Peyer's patch (tissue), 4 donors: ENCODE data around the gene PLCH1. TPM values are rescaled to one million over a fixed set of nuclear protein-coding genes. Genes with fewer than 3 reads are reported as not detected.

Experiments
- DNase-seq, 3 donors: peaks; one replicate each; pipeline ENCODE4 v3.0.0-alpha.2; 2017 to 2019
- H3K27ac ChIP-seq, 4 donors: fragments of 200-600 bp; sonication (generic); one replicate each; pipeline ENCODE4 v1.5.1; 2016 to 2019
- H3K27me3 ChIP-seq, 2 donors: fragments of 200-600 bp; sonication (generic); one replicate each; pipeline ENCODE4 v1.5.1; 2019
- H3K36me3 ChIP-seq, 3 donors: fragments of 200-600 bp; sonication (generic); one replicate each; pipeline ENCODE4 v1.5.1; 2016 to 2019
- H3K4me1 ChIP-seq, 4 donors: fragments of 200-600 bp; sonication (generic); one replicate each; pipeline ENCODE4 v1.5.1; 2016 to 2019
- H3K4me3 ChIP-seq, 4 donors: fragments of 200-600 bp; sonication (generic); 1 replicate in 3 of 4; 2 replicates in 1 of 4; pipeline ENCODE4 v1.5.1; 2016 to 2019; ENCODE audit warnings: mild to moderate bottlenecking in 1 of 4
- H3K9me3 ChIP-seq, 4 donors: fragments of 200-600 bp; sonication (generic); one replicate each; pipeline ENCODE4 v1.5.1; 2016 to 2019; ENCODE audit warnings: mild to moderate bottlenecking in 1 of 4
- POLR2A ChIP-seq, 2 donors: fragments of 450-650 bp; IDR thresholded peaks; one replicate each; pipeline ENCODE4 v1.5.1; 2017; ENCODE audit warnings: antibody characterized with exemption in 2 of 2, mild to moderate bottlenecking in 2 of 2, moderate library complexity in 2 of 2
- total RNA-seq, 4 donors: library from RNA; depleted of rRNA; stranded (reverse); fragments of >200 nt; gene quantifications; one replicate each; pipeline ENCODE4 v1.1.0, GENCODE V29; 2016
- TF ChIP-seq, protein P1 (sequence below), 6 experiments: fragments of 450-650 bp in 4 of 6; fragments of 200-600 bp in 2 of 6; sonication (generic) in 1 of 6; IDR thresholded peaks; one replicate each; pipeline ENCODE4 v1.5.1; 2017 to 2019; ENCODE audit warnings: antibody characterized with exemption in 6 of 6, mild to moderate bottlenecking in 3 of 6, moderate library complexity in 1 of 6

PLCH1 gene
- total RNA-seq, 4 donors from 2014 or later = 8.3 to 19.1 (median 12.7) TPM

DNA sequence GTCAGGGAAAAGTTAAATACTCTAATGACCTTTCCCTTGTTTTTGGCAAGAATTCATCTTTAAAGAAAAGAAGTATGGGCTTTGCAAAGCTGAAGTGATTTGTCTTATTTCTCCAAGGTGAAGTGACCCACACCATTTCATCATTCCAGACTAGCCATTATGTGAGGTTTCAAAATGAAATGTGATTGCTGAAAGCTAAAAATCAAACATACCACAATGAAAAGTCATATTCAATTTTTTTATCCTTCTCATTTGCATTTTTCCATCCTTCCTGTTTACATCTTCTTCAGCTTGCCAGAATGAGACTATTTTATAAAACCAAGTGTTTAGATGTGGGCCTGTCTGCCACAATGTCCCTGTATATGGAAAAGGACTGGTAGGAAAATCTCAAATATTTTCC, 309.1 kb downstream of the PLCH1 start:
- Histone ChIP-seq H3K27ac (no peak overlapping the region), H3K36me3 (no peaks in the 10 kb centered on the region), H3K4me3 (no peak overlapping the region), H3K9me3 (no peaks in the 10 kb centered on the region), H3K4me1 (no peaks in the 10 kb centered on the region), H3K27me3 (no peaks in the 10 kb centered on the region)
- no peak for DNase-seq
- TF ChIP-seq, protein P1, sequence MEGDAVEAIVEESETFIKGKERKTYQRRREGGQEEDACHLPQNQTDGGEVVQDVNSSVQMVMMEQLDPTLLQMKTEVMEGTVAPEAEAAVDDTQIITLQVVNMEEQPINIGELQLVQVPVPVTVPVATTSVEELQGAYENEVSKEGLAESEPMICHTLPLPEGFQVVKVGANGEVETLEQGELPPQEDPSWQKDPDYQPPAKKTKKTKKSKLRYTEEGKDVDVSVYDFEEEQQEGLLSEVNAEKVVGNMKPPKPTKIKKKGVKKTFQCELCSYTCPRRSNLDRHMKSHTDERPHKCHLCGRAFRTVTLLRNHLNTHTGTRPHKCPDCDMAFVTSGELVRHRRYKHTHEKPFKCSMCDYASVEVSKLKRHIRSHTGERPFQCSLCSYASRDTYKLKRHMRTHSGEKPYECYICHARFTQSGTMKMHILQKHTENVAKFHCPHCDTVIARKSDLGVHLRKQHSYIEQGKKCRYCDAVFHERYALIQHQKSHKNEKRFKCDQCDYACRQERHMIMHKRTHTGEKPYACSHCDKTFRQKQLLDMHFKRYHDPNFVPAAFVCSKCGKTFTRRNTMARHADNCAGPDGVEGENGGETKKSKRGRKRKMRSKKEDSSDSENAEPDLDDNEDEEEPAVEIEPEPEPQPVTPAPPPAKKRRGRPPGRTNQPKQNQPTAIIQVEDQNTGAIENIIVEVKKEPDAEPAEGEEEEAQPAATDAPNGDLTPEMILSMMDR (IDR thresholded peaks at IDR 0.05) = no peak
- no peak for TF ChIP-seq POLR2A (IDR thresholded peaks at IDR 0.05)

DNA sequence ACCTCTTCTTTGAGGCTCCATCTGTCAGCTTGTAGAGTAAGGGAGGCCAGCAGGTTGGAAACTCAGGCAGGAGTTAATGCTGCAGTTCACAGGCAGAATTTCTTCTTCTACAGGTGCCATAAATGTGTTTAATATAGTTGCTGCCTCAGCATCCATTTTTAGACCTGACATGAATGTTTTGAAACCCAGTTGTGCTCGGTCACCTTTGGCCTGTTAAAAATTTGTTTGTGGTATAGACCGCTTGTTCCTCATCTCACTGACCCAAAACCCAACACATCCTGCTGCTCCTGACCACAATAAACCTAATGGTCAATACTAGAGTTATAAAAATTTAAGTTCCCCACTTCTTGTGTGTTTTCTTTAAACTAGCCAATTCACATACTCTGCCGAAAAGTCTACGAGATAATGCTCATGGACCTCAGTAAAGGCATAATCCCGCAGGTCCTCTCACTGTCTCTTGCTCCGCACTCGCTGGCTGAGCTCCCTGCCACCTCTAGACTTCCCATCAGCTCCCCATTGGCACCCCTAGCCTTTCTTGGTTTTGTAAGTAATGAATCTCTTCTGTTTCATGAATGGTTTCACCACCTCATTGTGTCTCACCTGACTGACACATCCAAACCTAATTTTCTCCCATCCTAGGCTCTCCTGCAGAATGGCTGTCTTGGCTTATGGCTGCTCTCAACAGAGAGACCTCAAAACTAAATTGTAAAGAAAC, 312.9 kb downstream of the PLCH1 start:
- Histone ChIP-seq H3K27ac (no peak overlapping the region), H3K36me3 (no peaks in the 10 kb centered on the region), H3K4me1 (no peaks in the 10 kb centered on the region), H3K9me3 (peaks cover 0 to 6% (median 0%) of the 10 kb centered on the region in 4 donors), H3K27me3 (no peaks in the 10 kb centered on the region), H3K4me3 (no peak overlapping the region)
- no peak for TF ChIP-seq POLR2A (IDR thresholded peaks at IDR 0.05)
- TF ChIP-seq, protein P1 (IDR thresholded peaks at IDR 0.05) = no peak
- DNase-seq = no peak

DNA sequence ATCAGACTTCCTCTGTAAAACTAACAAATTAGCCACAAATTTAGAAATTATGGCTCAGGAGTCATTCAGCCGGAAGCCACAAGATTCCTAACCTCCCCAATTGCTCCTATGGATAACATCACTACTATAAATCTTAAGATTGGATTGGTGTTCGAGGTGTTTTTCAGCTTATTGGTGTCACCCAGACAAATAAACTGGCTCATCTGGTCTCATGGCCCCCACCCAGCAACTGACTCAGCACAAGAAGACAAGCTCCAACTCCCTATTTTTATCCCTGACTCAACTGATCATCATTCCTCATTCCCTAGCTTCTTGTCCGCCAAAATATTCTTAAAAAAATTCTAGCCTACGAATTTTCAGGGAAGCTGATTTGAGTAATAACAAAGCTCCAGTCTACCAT, 316.3 kb downstream of the PLCH1 start:
- H3K9me3 ChIP-seq = peaks cover 0 to 6% (median 0%) of the 10 kb centered on the region in 4 donors
- no peaks in the 10 kb centered on the region for H3K36me3 ChIP-seq
- H3K27me3 ChIP-seq = no peaks in the 10 kb centered on the region
- H3K4me1 ChIP-seq = no peaks in the 10 kb centered on the region
- TF ChIP-seq POLR2A (IDR thresholded peaks at IDR 0.05) = no peak
- TF ChIP-seq, protein P1 (IDR thresholded peaks at IDR 0.05) = no peak
- no peak for DNase-seq
- H3K4me3 ChIP-seq = no peak overlapping the region
- no peak overlapping the region for H3K27ac ChIP-seq

DNA sequence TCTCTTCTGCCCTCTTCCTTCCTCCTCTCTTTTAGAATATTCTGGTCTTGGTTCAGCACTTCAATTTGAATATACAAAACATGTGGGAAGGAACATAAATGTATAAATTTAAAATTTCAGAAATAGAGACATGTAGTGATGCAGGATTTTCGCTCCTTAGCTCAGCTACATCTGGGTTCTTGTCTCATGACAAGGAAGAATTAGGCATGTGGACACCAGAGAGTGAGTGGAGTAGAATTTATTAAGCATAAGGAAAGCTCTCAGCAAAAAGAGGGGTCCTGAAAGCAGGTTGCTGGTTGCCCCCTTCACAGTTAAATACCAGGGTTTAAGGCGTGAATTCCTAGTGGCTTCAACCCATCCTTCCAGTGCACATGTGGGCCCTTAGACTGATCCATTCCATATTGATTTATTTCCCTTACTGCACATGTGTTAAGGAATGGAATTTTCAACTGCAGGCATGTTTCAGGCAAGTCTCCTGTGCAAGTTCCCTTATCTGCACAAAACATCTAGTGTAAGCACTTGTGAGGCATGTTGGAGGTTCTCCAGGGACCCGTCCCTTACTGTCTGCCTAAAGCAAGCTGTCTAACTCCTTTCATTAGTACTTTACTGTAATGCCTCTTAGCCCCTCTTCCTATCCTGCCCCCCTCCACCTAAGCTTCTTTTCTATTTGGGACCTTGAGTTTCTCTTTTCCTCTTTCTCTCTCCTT, 318.2 kb downstream of the PLCH1 start:
- H3K4me1 ChIP-seq = no peaks in the 10 kb centered on the region
- no peak overlapping the region for H3K27ac ChIP-seq
- H3K4me3 ChIP-seq = no peak overlapping the region
- TF ChIP-seq, protein P1 (IDR thresholded peaks at IDR 0.05) = no peak
- TF ChIP-seq POLR2A (IDR thresholded peaks at IDR 0.05) = no peak
- H3K36me3 ChIP-seq = no peaks in the 10 kb centered on the region
- peaks cover 0 to 6% (median 0%) of the 10 kb centered on the region in 4 donors for H3K9me3 ChIP-seq
- DNase-seq = no peak
- no peaks in the 10 kb centered on the region for H3K27me3 ChIP-seq

DNA sequence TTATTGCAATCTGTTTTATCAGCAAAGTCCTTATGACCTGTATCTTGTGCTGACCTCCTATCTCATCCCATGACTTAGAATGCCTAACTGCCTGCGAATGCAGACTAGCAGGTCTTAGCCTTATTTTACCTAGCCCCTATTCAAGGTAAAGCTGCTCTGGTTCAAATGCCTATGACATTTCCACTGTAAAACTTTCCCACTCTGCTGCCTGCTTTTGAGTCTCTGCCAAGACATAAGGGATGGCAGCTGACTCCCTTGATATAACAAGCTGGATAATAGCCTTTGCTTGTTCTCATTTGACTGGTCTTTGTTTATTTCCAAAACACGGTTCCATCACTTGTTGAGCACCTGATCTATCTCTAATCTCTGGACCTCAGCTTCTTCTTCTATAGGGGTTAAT, 319.5 kb downstream of the PLCH1 start:
- Histone ChIP-seq H3K27ac (no peak overlapping the region), H3K4me1 (no peaks in the 10 kb centered on the region), H3K9me3 (peaks cover 0 to 6% (median 0%) of the 10 kb centered on the region in 4 donors), H3K4me3 (no peak overlapping the region), H3K27me3 (no peaks in the 10 kb centered on the region), H3K36me3 (no peaks in the 10 kb centered on the region)
- no peak for TF ChIP-seq POLR2A (IDR thresholded peaks at IDR 0.05)
- TF ChIP-seq, protein P1 (IDR thresholded peaks at IDR 0.05) = no peak
- no peak for DNase-seq
